Spleen (tissue), 7 donors: ENCODE measurements around the gene ENTR1.
A peak's percentile ranks its signal among the peaks of the same experiment; 100 is the strongest.

ENCODE experiments used
- CTCF ChIP-seq, 11 experiments: fragments of 200-600 bp in 7 of 11; fragments of 450-650 bp in 4 of 11; sonication (generic) in 4 of 11; IDR thresholded peaks in 8 of 11; conservative IDR thresholded peaks in 3 of 11; 1 replicate in 7 of 11; 2 replicates in 4 of 11; pipeline versions ENCODE4 v1.4.0 to v1.8.0; 2016 to 2021; ENCODE audit warnings: antibody characterized with exemption in 11 of 11, inconsistent platforms in 4 of 11, mild to moderate bottlenecking in 1 of 11
- POLR2AphosphoS5 ChIP-seq, 3 donors: sonication (generic); formaldehyde crosslinking; IDR thresholded peaks; one replicate each; pipeline ENCODE4 v1.5.1; 2017; ENCODE audit warnings: antibody characterized with exemption in 3 of 3
- donor health status: DM: no; HTN: no; CAD: no; lungs with moderate emphysema.
- donor health status: DM: no; HTN: no; CAD: no.
- donor health status: DM: no; HTN: no; CAD: no.

- TF ChIP-seq POLR2AphosphoS5 (IDR thresholded peaks at IDR 0.05) (peak in 2 of 3 donors; percentile 8 to 60), CTCF (IDR thresholded peaks at IDR 0.05 in 8 of 11, conservative IDR thresholded peaks at IDR 0.05 in 3 of 11) (no peak)
These were observed 36.9 kb upstream of the ENTR1 start for GRCh38 chr9:136447173-136447778.
